ENCODE results near the gene ABCA8. TPM values are rescaled to one million over a fixed set of nuclear protein-coding genes. Genes with fewer than 3 reads are reported as not detected.

Gene ABCA8
- total and polyA plus RNA-seq, 2 of the 8 experiments (the other 6 are each of a cell fraction or from before 2014, with no cell fraction given) = not detected

- Histone ChIP-seq H2BK120ac (replicated peaks; ENCODE audit: low read depth, low read length) (no peak overlapping the region), H3K14ac (ENCODE audit: insufficient read length) (no peak overlapping the region), H3K4me2 (ENCODE audit: insufficient read depth in 1 of 2, low read depth in 2 of 2, low read length in 2 of 2) (no peak overlapping the region), H3K23ac (ENCODE audit: insufficient read length) (no peak overlapping the region), H3K9me3 (ENCODE audit: insufficient read depth in 2 of 2, low read depth in 1 of 2, low read length in 1 of 2) (no peaks in the 10 kb centered on the region), H3K56ac (replicated peaks; ENCODE audit: insufficient read length, low read depth, low read length) (no peak overlapping the region), H3K79me2 (ENCODE audit: control insufficient read depth in 1 of 2, insufficient read depth in 2 of 2, low read length in 2 of 2) (no peaks in the 10 kb centered on the region), H3K4ac (replicated peaks; ENCODE audit: insufficient read length, low read depth, low read length) (no peak overlapping the region), H2BK12ac (ENCODE audit: low read depth, low read length) (no peak overlapping the region), H2BK15ac (ENCODE audit: low read length) (no peak overlapping the region), H4K91ac (replicated peaks; ENCODE audit: insufficient read length, low read length) (no peak overlapping the region), H2BK5ac (ENCODE audit: low read depth, low read length) (no peak overlapping the region), H3K27ac (ENCODE audit: low read depth, low read length) (no peak overlapping the region), H2AK5ac (ENCODE audit: low read depth, low read length) (no peak overlapping the region), H3K9ac (replicated peaks in 1 of 4; ENCODE audit: extremely low read depth in 1 of 4, low read depth in 3 of 4, low read length in 3 of 4) (no peak overlapping the region), H3K18ac (ENCODE audit: extremely low read depth, low read length) (no peak overlapping the region), H4K5ac (ENCODE audit: insufficient read length, low read depth, low read length) (no peak overlapping the region), H3K4me3 (ENCODE audit: extremely low read depth in 1 of 4, insufficient read depth in 2 of 4, low read depth in 3 of 4, low read length in 4 of 4) (no peak overlapping the region), H2AFZ (ENCODE audit: low read length) (no peak overlapping the region), H3K4me1 (replicated peaks in 1 of 4; ENCODE audit: control insufficient read depth in 3 of 4, insufficient read depth in 4 of 4, low read length in 3 of 4) (no peaks in the 10 kb centered on the region), H3K27me3 (replicated peaks in 1 of 4; ENCODE audit: control insufficient read depth in 3 of 4, extremely low read depth in 1 of 4, insufficient read depth in 3 of 4, low read length in 3 of 4) (no peaks in the 10 kb centered on the region), H2BK20ac (ENCODE audit: low read length) (no peak overlapping the region), H3K23me2 (ENCODE audit: low read depth, low read length) (no peaks in the 10 kb centered on the region), H3K79me1 (ENCODE audit: low read depth, low read length) (no peaks in the 10 kb centered on the region), H4K20me1 (replicated peaks in 1 of 2; ENCODE audit: control insufficient read depth in 1 of 2, insufficient read depth in 2 of 2, low read length in 2 of 2) (no peaks in the 10 kb centered on the region), H4K8ac (ENCODE audit: extremely low read depth, insufficient read depth, low read length) (no peak overlapping the region), H3K36me3 (ENCODE audit: control insufficient read depth in 2 of 4, insufficient read depth in 4 of 4, low read length in 3 of 4) (no peaks in the 10 kb centered on the region)
- ChIA-PET POLR2A (ENCODE audit: partially characterized antibody) (no interaction called here), CTCF (ENCODE audit: partially characterized antibody) (interaction anchor here (0.6 to 1.0 kb wide), 4 partner anchors 9 to 654 kb away, joined by 3 read pairs; no protein-coding TSS in a partner anchor)
- no peak for DNase-seq (ENCODE audit: low read depth in 1 of 2, low spot score in 2 of 2)
- WGBS, 2 experiments (ENCODE audit: extremely low coverage in 1 of 2, insufficient coverage in 1 of 2, insufficient read length in 1 of 2, insufficient replicate concordance in 2 of 2, low coverage in 1 of 2, low lambda C conversion rate in 2 of 2, missing lambda C conversion rate in 1 of 2) = 87% methylated on average over 7 of the region's 7 CpGs; no CpG with 5 or more reads in 1 of the 2 experiments
- no peak for FAIRE-seq
- TF ChIP-seq FOSL1 (IDR thresholded peaks at IDR 0.05; ENCODE audit: insufficient read depth, low read depth, low read length) = no peak
Measured at GRCh38 chr17:68867759-68868516, 87.3 kb downstream of the ABCA8 start.
